ENCODE results near the gene DZIP1.

GRCh38 chr13:95642999-95643398 is 1.5 kb downstream of the DZIP1 start:
- TF ChIP-seq MAX (IDR thresholded peaks at IDR 0.05): no peak
- no peak for TF ChIP-seq RAD21 (IDR thresholded peaks at IDR 0.05; ENCODE audit: low read depth)
- no peak for TF ChIP-seq CEBPB (IDR thresholded peaks at IDR 0.05)
- TF ChIP-seq FOXM1 (IDR thresholded peaks at IDR 0.05; ENCODE audit: borderline replicate concordance, low read depth): no peak
- no peak for TF ChIP-seq NFIC (IDR thresholded peaks at IDR 0.05)
- TF ChIP-seq EP300 (IDR thresholded peaks at IDR 0.05; ENCODE audit: borderline replicate concordance): no peak
- TF ChIP-seq REST (IDR thresholded peaks at IDR 0.05; ENCODE audit: low read depth): no peak
- TF ChIP-seq CREB1 (IDR thresholded peaks at IDR 0.05; ENCODE audit: low read depth): no peak
- TF ChIP-seq USF1 (IDR thresholded peaks at IDR 0.05): no peak
- no peak for TF ChIP-seq EGR1 (IDR thresholded peaks at IDR 0.05)
